Activated CD8-positive, alpha-beta memory T cell treated with anti-CD3 and anti-CD28 coated beads, Interleukin-2, amount 50 U/mL, for 48 hours (primary cell): ENCODE data around the gene CHST14.

Source experiments
- DNase-seq: peaks from one replicate; pipeline ENCODE4 v3.0.0-alpha.2; 2020

Gene CHST14

GRCh38 chr15:40464595-40465185 lies 6.1 kb upstream of the CHST14 start:
- no peak for DNase-seq

GRCh38 chr15:40465939-40466338 lies 4.8 kb upstream of the CHST14 start:
- DNase-seq, result no peak

- no peak for DNase-seq
Measured at GRCh38 chr15:40466426-40467260, 4.1 kb upstream of the CHST14 start.

GRCh38 chr15:40467261-40467615 lies 3.5 kb upstream of the CHST14 start:
- DNase-seq, result no peak

- no peak for DNase-seq
Measured at GRCh38 chr15:40468898-40469331, 1.9 kb upstream of the CHST14 start.

- DNase-seq, result no peak
Measured at GRCh38 chr15:40469776-40470390, 901 bp upstream of the CHST14 start.

- DNase-seq, result peak; percentile 72
Measured at GRCh38 chr15:40471105-40471807, 472 bp downstream of the CHST14 start.

GRCh38 chr15:40471808-40472150 lies 995 bp downstream of the CHST14 start:
- DNase-seq, result peak; percentile 63

GRCh38 chr15:40472171-40472727 lies 1.5 kb downstream of the CHST14 start:
- DNase-seq, result no peak

GRCh38 chr15:40474581-40474980 lies 3.8 kb downstream of the CHST14 start:
- no peak for DNase-seq

GRCh38 chr15:40477642-40478327 lies 7.0 kb downstream of the CHST14 start:
- DNase-seq, result no peak

GRCh38 chr15:40479024-40479423 lies 8.2 kb downstream of the CHST14 start:
- no peak for DNase-seq

GRCh38 chr15:40481341-40482074 lies 10.7 kb downstream of the CHST14 start:
- DNase-seq, result no peak

GRCh38 chr15:40483919-40484318 lies 13.1 kb downstream of the CHST14 start:
- no peak for DNase-seq

- no peak for DNase-seq
Measured at GRCh38 chr15:40486066-40486770, 15.4 kb downstream of the CHST14 start.

GRCh38 chr15:40487816-40488682 lies 17.3 kb downstream of the CHST14 start:
- DNase-seq, result no peak

- no peak for DNase-seq
Measured at GRCh38 chr15:40489274-40490175, 18.7 kb downstream of the CHST14 start.

- DNase-seq, result peak; percentile 72
Measured at GRCh38 chr15:40493089-40493840, 22.5 kb downstream of the CHST14 start.
